GM19240 (cell line): ENCODE measurements around the gene LGALS1.
A peak's percentile ranks its signal among the peaks of the same experiment; 100 is the strongest.

Experiments used
- DNase-seq: peaks from one replicate; pipeline ENCODE4 v3.0.0; 2011; ENCODE audit warnings: low spot score; ENCODE audit not compliant: insufficient read length

The LGALS1 gene

GRCh38 chr22:37674951-37675929, at the start of gene LGALS1:
TSS of gene LGALS1 (plus strand) at chr22:37675636. CDS start at chr22:37675703, 67 bp downstream.
- DNase-seq: no peak

GRCh38 chr22:37625737-37626136, 49.7 kb upstream of the LGALS1 start:
- no peak for DNase-seq

- DNase-seq: no peak
Observed at GRCh38 chr22:37626144-37626543, 49.3 kb upstream of the LGALS1 start.

GRCh38 chr22:37626556-37627075, 48.8 kb upstream of the LGALS1 start:
- no peak for DNase-seq

- no peak for DNase-seq
Observed at GRCh38 chr22:37627121-37627520, 48.3 kb upstream of the LGALS1 start.

GRCh38 chr22:37627545-37627944, 47.9 kb upstream of the LGALS1 start:
- no peak for DNase-seq

- no peak for DNase-seq
Observed at GRCh38 chr22:37628830-37629229, 46.6 kb upstream of the LGALS1 start.

- DNase-seq: no peak
Observed at GRCh38 chr22:37629928-37630327, 45.5 kb upstream of the LGALS1 start.

GRCh38 chr22:37630839-37631435, 44.5 kb upstream of the LGALS1 start:
- no peak for DNase-seq

GRCh38 chr22:37631448-37632173, 43.8 kb upstream of the LGALS1 start:
- no peak for DNase-seq

GRCh38 chr22:37632174-37633088, 43.0 kb upstream of the LGALS1 start:
- no peak for DNase-seq

GRCh38 chr22:37633089-37633624, 42.3 kb upstream of the LGALS1 start:
- peak; percentile 69 for DNase-seq

GRCh38 chr22:37633625-37634416, 41.6 kb upstream of the LGALS1 start:
- DNase-seq: peak; percentile 80

GRCh38 chr22:37634417-37634924, 41.0 kb upstream of the LGALS1 start:
- no peak for DNase-seq

- DNase-seq: no peak
Observed at GRCh38 chr22:37635157-37635556, 40.3 kb upstream of the LGALS1 start.

- DNase-seq: no peak
Observed at GRCh38 chr22:37636186-37636948, 39.1 kb upstream of the LGALS1 start.

GRCh38 chr22:37636949-37637273, 38.5 kb upstream of the LGALS1 start:
- DNase-seq: no peak

- DNase-seq: no peak
Observed at GRCh38 chr22:37638391-37639069, 36.9 kb upstream of the LGALS1 start.
